BE2C (cell line): ENCODE results near the gene C20orf204.
A peak's percentile ranks its signal among the peaks of the same experiment; 100 is the strongest.

ENCODE experiments used
- DNase-seq: peaks from one replicate; pipeline ENCODE4 v3.0.0-alpha.2; 2020
- H3K27me3 ChIP-seq: fragments of 250-450 bp; sonication (Bioruptor Pico); 2 replicates; pipeline ENCODE4 v1.5.1; 2020; ENCODE audit warnings: mild to moderate bottlenecking
- H3K36me3 ChIP-seq: fragments of 250-450 bp; sonication (Bioruptor Pico); 2 replicates; pipeline ENCODE4 v1.5.1; 2020; ENCODE audit warnings: mild to moderate bottlenecking
- H3K4me1 ChIP-seq: fragments of 250-450 bp; sonication (Bioruptor Pico); 2 replicates; pipeline ENCODE4 v1.5.1; 2020
- H3K4me3 ChIP-seq: 2 replicates; pipeline ENCODE4 v1.5.1; 2011; ENCODE audit warnings: low read depth, low read length
- H3K9me3 ChIP-seq: fragments of 250-450 bp; sonication (Bioruptor Pico); 2 replicates; pipeline ENCODE4 v1.5.1; 2020
- TF ChIP-seq, protein P1 (sequence below): IDR thresholded peaks from 2 replicates; pipeline ENCODE4 v1.5.1; 2012; ENCODE audit warnings: mild to moderate bottlenecking, low read depth, low read length

C20orf204 gene

DNA sequence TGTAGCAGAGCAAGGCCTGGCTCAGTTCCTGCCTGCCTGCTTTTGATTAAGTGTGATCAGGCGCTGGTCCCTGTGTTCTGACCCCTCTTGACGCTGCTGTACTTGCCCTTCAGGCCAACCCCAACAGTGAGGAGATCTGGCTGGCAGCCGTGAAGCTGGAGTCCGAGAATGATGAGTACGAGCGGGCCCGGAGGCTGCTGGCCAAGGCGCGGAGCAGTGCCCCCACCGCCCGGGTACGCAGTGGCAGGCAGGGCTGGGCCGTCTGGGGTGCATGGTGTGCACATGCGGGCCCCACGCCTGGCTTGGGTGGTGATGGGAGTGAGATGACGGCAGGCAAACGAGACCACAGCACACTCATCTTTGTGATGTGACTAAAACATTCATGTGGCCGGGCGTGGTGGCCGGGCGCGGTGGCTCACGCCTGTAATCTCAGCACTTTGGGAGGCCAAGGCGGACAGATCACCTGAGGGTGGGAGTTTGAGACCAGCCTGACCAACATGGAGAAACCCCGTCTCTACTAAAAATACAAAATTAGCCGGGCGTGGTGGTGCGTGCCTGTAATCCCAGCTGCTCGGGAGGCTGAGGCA, 10.1 kb upstream of the C20orf204 start:
- H3K9me3 ChIP-seq: no peaks in the 10 kb centered on the region
- no peak for DNase-seq
- H3K27me3 ChIP-seq: no peaks in the 10 kb centered on the region
- H3K36me3 ChIP-seq: peaks cover 89% of the 10 kb centered on the region
- TF ChIP-seq, protein P1, sequence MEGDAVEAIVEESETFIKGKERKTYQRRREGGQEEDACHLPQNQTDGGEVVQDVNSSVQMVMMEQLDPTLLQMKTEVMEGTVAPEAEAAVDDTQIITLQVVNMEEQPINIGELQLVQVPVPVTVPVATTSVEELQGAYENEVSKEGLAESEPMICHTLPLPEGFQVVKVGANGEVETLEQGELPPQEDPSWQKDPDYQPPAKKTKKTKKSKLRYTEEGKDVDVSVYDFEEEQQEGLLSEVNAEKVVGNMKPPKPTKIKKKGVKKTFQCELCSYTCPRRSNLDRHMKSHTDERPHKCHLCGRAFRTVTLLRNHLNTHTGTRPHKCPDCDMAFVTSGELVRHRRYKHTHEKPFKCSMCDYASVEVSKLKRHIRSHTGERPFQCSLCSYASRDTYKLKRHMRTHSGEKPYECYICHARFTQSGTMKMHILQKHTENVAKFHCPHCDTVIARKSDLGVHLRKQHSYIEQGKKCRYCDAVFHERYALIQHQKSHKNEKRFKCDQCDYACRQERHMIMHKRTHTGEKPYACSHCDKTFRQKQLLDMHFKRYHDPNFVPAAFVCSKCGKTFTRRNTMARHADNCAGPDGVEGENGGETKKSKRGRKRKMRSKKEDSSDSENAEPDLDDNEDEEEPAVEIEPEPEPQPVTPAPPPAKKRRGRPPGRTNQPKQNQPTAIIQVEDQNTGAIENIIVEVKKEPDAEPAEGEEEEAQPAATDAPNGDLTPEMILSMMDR: no peak
- H3K4me3 ChIP-seq: no peak overlapping the region
- peaks cover 5% of the 10 kb centered on the region; the same call in 1 of the 2 replicates for H3K4me1 ChIP-seq

DNA sequence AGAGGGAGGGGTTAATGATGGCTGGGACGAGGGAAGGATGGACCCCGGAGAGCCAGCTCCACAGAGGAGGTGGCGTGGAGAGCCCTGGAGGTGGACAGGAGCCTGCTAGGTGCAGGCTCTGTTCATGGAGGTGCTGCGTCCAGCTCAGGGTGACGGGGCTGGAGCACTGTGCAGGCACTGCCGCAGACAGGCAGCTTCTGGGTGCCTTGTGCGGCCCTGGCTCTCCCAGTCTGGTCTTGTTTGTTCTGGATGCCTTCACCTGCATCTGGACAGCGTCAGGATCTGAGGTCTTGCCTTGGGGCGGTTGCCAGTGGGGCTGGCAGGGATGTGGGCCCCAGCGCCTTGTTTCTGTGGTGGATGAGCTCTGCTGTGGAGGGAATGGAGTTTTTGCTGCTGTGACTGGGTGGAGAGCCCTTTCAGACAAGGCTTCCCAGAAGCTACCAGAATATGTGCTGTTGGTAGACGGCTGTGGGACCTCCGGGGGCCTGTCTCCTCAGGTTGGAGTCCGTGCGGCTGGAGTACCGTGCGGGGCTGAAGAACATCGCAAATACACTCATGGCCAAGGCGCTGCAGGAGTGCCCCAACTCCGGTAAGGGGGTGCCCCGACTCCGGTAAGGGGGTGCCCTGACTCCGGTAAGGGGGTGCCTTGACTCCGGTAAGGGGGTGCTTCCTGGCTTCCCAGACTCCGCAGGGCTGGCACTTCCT, 7.8 kb upstream of the C20orf204 start:
- H3K4me3 ChIP-seq: no peak overlapping the region
- TF ChIP-seq, protein P1: no peak
- DNase-seq: peak; percentile 64
- H3K36me3 ChIP-seq: peaks cover 84% of the 10 kb centered on the region
- H3K9me3 ChIP-seq: no peaks in the 10 kb centered on the region
- no peaks in the 10 kb centered on the region for H3K27me3 ChIP-seq
- H3K4me1 ChIP-seq: peaks cover 5% of the 10 kb centered on the region; the same call in 1 of the 2 replicates

DNA sequence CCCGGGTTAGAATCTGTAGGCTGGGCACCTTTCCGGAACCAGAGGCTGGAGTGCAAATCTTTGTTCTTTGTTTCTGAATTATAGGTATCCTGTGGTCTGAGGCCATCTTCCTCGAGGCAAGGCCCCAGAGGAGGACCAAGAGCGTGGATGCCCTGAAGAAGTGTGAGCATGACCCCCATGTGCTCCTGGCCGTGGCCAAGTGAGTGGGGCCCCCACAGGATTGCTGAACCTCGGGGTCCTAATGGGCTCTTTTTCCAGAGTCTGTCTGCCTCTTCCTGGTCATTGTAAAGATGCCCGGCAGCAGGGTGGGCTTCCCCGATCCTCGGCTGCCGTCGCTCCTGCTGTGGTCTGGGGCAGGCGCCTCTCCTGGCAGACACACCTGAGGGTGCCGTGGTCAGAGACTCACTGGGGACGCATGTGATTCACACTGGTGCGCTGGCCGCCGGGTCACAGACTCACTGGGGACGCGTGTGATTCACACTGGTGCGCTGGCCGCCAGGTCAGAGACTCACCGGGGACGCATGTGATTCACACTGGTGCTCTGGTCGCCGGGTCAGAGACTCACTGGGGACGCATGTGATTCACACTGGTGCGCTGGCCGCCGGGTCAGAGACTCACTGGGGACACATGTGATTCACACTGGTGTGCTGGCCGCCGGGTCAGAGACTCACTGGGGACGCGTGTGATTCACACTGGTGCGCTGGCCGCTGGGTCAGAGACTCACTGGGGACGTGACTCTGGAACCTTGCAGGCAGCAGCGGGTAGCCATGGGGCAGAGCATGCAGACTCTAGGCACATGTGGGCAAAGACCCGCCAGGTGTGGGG, 6.5 kb upstream of the C20orf204 start:
- Histone ChIP-seq H3K4me3 (no peak overlapping the region), H3K4me1 (peaks cover 5% of the 10 kb centered on the region; the same call in 1 of the 2 replicates), H3K27me3 (no peaks in the 10 kb centered on the region), H3K36me3 (peaks cover 83% of the 10 kb centered on the region), H3K9me3 (no peaks in the 10 kb centered on the region)
- DNase-seq: no peak
- TF ChIP-seq, protein P1: no peak

DNA sequence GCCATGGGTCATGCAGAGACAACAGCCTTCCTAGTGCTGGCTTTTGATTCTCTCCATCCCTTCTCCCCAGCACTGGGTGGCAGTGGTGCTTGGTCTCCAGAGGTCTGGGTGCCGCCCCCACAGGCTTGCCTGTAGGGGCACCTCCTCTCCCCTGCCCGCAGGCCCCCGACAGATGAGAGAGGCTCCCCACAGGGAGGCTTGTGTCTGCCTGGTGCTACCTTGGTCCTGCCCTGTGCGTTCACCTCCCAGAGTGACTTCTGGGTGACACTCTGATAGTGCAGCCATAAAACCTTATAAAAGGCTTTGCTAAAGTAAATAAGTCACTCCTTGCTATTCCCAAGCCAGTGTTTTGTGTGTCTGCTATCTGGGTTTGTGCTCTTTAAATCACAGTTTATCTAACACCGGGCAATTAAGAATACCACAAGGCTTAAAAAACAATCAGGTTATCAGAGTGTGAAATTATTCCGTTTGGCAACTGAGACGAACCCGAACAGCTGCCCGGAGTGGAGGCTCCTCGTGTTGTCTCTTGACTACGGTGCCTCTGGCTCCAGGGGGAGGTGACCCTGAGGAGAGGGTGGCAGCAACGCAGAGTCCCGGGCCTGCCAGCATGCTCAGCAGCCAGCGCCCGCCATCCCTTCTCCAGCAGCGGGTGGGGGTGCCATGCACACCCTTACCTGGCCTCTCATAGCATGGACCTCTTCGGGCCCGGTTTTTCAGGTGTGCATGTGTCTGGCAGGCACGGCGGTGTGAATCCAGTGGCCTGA, 5.4 kb upstream of the C20orf204 start:
- H3K4me1 ChIP-seq: peaks cover 12% of the 10 kb centered on the region
- DNase-seq: no peak
- H3K27me3 ChIP-seq: no peaks in the 10 kb centered on the region
- H3K9me3 ChIP-seq: no peaks in the 10 kb centered on the region
- H3K36me3 ChIP-seq: peaks cover 80% of the 10 kb centered on the region
- TF ChIP-seq, protein P1: no peak
- H3K4me3 ChIP-seq: no peak overlapping the region

DNA sequence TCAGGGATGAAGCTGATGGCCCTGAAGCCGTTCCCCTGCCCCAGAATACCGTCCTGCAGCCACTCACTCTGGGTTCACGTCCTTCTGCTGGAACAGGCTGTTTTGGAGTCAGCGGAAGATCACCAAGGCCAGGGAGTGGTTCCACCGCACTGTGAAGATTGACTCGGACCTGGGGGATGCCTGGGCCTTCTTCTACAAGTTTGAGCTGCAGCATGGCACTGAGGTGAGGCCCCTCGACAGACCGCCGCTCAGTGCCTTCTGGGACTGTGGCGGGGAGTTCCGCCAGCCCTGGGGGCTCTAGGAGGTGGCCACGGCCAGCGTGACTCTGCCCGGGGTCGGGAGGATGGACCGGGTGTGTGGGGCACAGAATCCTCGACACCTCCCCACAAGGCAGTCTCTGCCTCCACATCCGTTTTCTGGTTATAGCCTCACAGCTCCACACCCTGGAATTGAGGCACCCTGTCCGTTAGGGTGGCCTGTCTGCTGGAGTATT, 4.1 kb upstream of the C20orf204 start:
- TF ChIP-seq, protein P1: no peak
- Histone ChIP-seq H3K4me1 (peaks cover 25% of the 10 kb centered on the region), H3K9me3 (no peaks in the 10 kb centered on the region), H3K36me3 (peaks cover 68% of the 10 kb centered on the region), H3K27me3 (no peaks in the 10 kb centered on the region), H3K4me3 (no peak overlapping the region)
- DNase-seq: no peak
